ENCODE results near the gene PITRM1. TPM values are rescaled to one million over a fixed set of nuclear protein-coding genes. Genes with fewer than 3 reads are reported as not detected.

The PITRM1 gene
- total RNA-seq, 1 donor from 2014 or later = 48.4 TPM

Other genes starting within 250 kb of the PITRM1 start
- 74.5 TPM for gene PFKP, start 105.2 kb downstream of the PITRM1 start, total RNA-seq